H1 (cell line): ENCODE data around the gene UNC80. TPM values are rescaled to one million over a fixed set of nuclear protein-coding genes. Genes with fewer than 3 reads are reported as not detected.

Experiments used
- CTCF ChIA-PET: fragments of 300-600 bp; sonication (Branson Sonifier 250); formaldehyde crosslinking; loops from one replicate; lab custom pipeline; 2021; ENCODE audit not compliant: partially characterized antibody; lab: Charles Lee
- POLR2A ChIA-PET: fragments of 300-600 bp; sonication (Branson Sonifier 250); formaldehyde crosslinking; loops from one replicate; lab custom pipeline; 2021; ENCODE audit warnings: inconsistent platforms; ENCODE audit not compliant: partially characterized antibody; lab: Charles Lee
- DNase-seq, 2 experiments: peaks; one replicate each; pipeline versions ENCODE4 v3.0.0 to v3.0.0-alpha.2; 2010 to 2022; ENCODE audit warnings: low spot score in 2 of 2, low read depth in 1 of 2, mixed read lengths in 1 of 2
- FAIRE-seq: peaks from 2 replicates; lab custom pipeline; 2011; peaks lifted over from hg19 to GRCh38; lab: Jason Lieb, UNC
- H2AFZ ChIP-seq: 2 replicates; pipeline ENCODE4 v1.8.1; 2012; ENCODE audit warnings: low read length, inconsistent platforms
- H2AK5ac ChIP-seq: 2 replicates; pipeline ENCODE4 v1.6.1; 2013; ENCODE audit warnings: low read depth, low read length
- H2BK120ac ChIP-seq: replicated peaks from 2 replicates; pipeline ENCODE3; 2013; ENCODE audit warnings: low read depth, low read length, inconsistent platforms
- H2BK12ac ChIP-seq: 2 replicates; pipeline ENCODE4 v1.6.1; 2013; ENCODE audit warnings: low read depth, low read length
- H2BK15ac ChIP-seq: 2 replicates; pipeline ENCODE4 v1.6.1; 2013; ENCODE audit warnings: low read length
- H2BK20ac ChIP-seq: 2 replicates; pipeline ENCODE4 v1.6.1; 2013; ENCODE audit warnings: low read length
- H2BK5ac ChIP-seq: 2 replicates; pipeline ENCODE4 v1.6.1; 2013; ENCODE audit warnings: low read depth, low read length
- H3K14ac ChIP-seq: 2 replicates; pipeline ENCODE4 v1.6.1; 2013; ENCODE audit warnings: inconsistent platforms; ENCODE audit not compliant: insufficient read length
- H3K18ac ChIP-seq: 2 replicates; pipeline ENCODE4 v1.6.1; 2013; ENCODE audit warnings: low read length; ENCODE audit errors: extremely low read depth
- H3K23ac ChIP-seq: 2 replicates; pipeline ENCODE4 v1.6.1; 2013; ENCODE audit warnings: inconsistent platforms; ENCODE audit not compliant: insufficient read length
- H3K23me2 ChIP-seq: 2 replicates; pipeline ENCODE4 v1.6.1; 2013; ENCODE audit warnings: low read depth, low read length
- H3K27ac ChIP-seq: 2 replicates; pipeline ENCODE4 v1.6.1; 2011; ENCODE audit warnings: low read depth, low read length, inconsistent platforms
- H3K27me3 ChIP-seq, 4 experiments: replicated peaks in 1 of 4; 1 replicate in 1 of 4; 2 replicates in 3 of 4; pipeline versions ENCODE4 v1.6.1 to v1.8.1; 2011 to 2013; ENCODE audit warnings: low read length in 3 of 4, mild to moderate bottlenecking in 3 of 4, inconsistent platforms in 2 of 4, mixed read lengths in 2 of 4, moderate library complexity in 1 of 4; ENCODE audit not compliant: control insufficient read depth in 3 of 4, insufficient read depth in 3 of 4; ENCODE audit errors: extremely low read depth in 1 of 4
- H3K36me3 ChIP-seq, 4 experiments: 2 replicates each; pipeline versions ENCODE4 v1.6.1 to v1.8.1; 2011 to 2013; ENCODE audit warnings: mild to moderate bottlenecking in 4 of 4, low read length in 3 of 4, moderate library complexity in 2 of 4, control low read depth in 1 of 4, inconsistent platforms in 1 of 4; ENCODE audit not compliant: insufficient read depth in 4 of 4, control insufficient read depth in 2 of 4
- H3K4ac ChIP-seq: replicated peaks from 2 replicates; pipeline ENCODE3; 2013; ENCODE audit warnings: low read length, low read depth, mixed read lengths, inconsistent platforms; ENCODE audit not compliant: insufficient read length
- H3K4me1 ChIP-seq, 4 experiments: replicated peaks in 1 of 4; 1 replicate in 1 of 4; 2 replicates in 3 of 4; pipeline versions ENCODE4 v1.6.1 to v1.8.1; 2011 to 2013; ENCODE audit warnings: low read length in 3 of 4, inconsistent platforms in 2 of 4, mixed read lengths in 1 of 4; ENCODE audit not compliant: insufficient read depth in 4 of 4, control insufficient read depth in 3 of 4
- H3K4me2 ChIP-seq, 2 experiments: 2 replicates each; pipeline versions ENCODE4 v1.6.1 to v1.8.1; 2011 to 2013; ENCODE audit warnings: low read depth in 2 of 2, low read length in 2 of 2, control low read depth in 1 of 2, inconsistent platforms in 1 of 2, mild to moderate bottlenecking in 1 of 2; ENCODE audit not compliant: insufficient read depth in 1 of 2
- H3K4me3 ChIP-seq, 4 experiments: fragments of 200-600, 300-600 bp in 1 of 4; sonication (generic), shearing (Covaris generic), sonication (Bioruptor Twin) in 1 of 4; 2 replicates each; pipeline versions ENCODE4 v1.5.1 to v1.8.1; 2011 to 2016; ENCODE audit warnings: low read length in 4 of 4, low read depth in 3 of 4, control low read depth in 2 of 4, inconsistent platforms in 2 of 4, mild to moderate bottlenecking in 2 of 4, mixed read lengths in 1 of 4, moderate library complexity in 1 of 4; ENCODE audit not compliant: insufficient read depth in 2 of 4; ENCODE audit errors: extremely low read depth in 1 of 4
- H3K56ac ChIP-seq: replicated peaks from 2 replicates; pipeline ENCODE3; 2013; ENCODE audit warnings: low read depth, mild to moderate bottlenecking, mixed read lengths, low read length, inconsistent platforms; ENCODE audit not compliant: insufficient read length
- H3K79me1 ChIP-seq: 2 replicates; pipeline ENCODE4 v1.6.1; 2013; ENCODE audit warnings: low read depth, low read length, control low read depth
- H3K79me2 ChIP-seq, 2 experiments: 2 replicates each; pipeline versions ENCODE4 v1.6.1 to v1.8.1; 2012 to 2013; ENCODE audit warnings: low read length in 2 of 2, mild to moderate bottlenecking in 2 of 2, inconsistent platforms in 1 of 2; ENCODE audit not compliant: insufficient read depth in 2 of 2, control insufficient read depth in 1 of 2
- H3K9ac ChIP-seq, 4 experiments: replicated peaks in 1 of 4; 1 replicate in 1 of 4; 2 replicates in 3 of 4; pipeline versions ENCODE4 v1.6.1 to v1.8.1; 2011 to 2013; ENCODE audit warnings: low read depth in 3 of 4, low read length in 3 of 4, control low read depth in 2 of 4, mild to moderate bottlenecking in 2 of 4, moderate library complexity in 2 of 4, inconsistent platforms in 1 of 4; ENCODE audit errors: extremely low read depth in 1 of 4
- H3K9me3 ChIP-seq, 2 experiments: 2 replicates each; pipeline versions ENCODE4 v1.6.1 to v1.8.1; 2012 to 2013; ENCODE audit warnings: mild to moderate bottlenecking in 2 of 2, moderate library complexity in 2 of 2, control low read depth in 1 of 2, inconsistent platforms in 1 of 2, low read depth in 1 of 2, low read length in 1 of 2, mixed read lengths in 1 of 2; ENCODE audit not compliant: insufficient read depth in 2 of 2
- H4K20me1 ChIP-seq, 2 experiments: replicated peaks in 1 of 2; 2 replicates each; pipeline versions ENCODE3 to v1.8.1; 2011 to 2013; ENCODE audit warnings: inconsistent platforms in 2 of 2, low read length in 2 of 2, mild to moderate bottlenecking in 1 of 2; ENCODE audit not compliant: insufficient read depth in 2 of 2, control insufficient read depth in 1 of 2
- H4K5ac ChIP-seq: 2 replicates; pipeline ENCODE4 v1.6.1; 2013; ENCODE audit warnings: low read length, low read depth, mixed read lengths, inconsistent platforms; ENCODE audit not compliant: insufficient read length
- H4K8ac ChIP-seq: 2 replicates; pipeline ENCODE4 v1.8.0; 2013; ENCODE audit warnings: mild to moderate bottlenecking, moderate library complexity, low read length, inconsistent platforms; ENCODE audit not compliant: insufficient read depth; ENCODE audit errors: extremely low read depth
- H4K91ac ChIP-seq: replicated peaks from 2 replicates; pipeline ENCODE3; 2013; ENCODE audit warnings: low read length, mixed read lengths, inconsistent platforms; ENCODE audit not compliant: insufficient read length
- BACH1 ChIP-seq: IDR thresholded peaks from 2 replicates; pipeline ENCODE4 v1.6.1; 2012; ENCODE audit warnings: low read length, improper control_type of control experiment
- BCL11A ChIP-seq, 2 experiments: IDR thresholded peaks; one replicate each; pipeline ENCODE4 v1.6.1; 2011; ENCODE audit warnings: low read depth in 2 of 2, low read length in 2 of 2, mild to moderate bottlenecking in 2 of 2
- BRCA1 ChIP-seq: IDR thresholded peaks from 2 replicates; pipeline ENCODE4 v1.6.1; 2012; ENCODE audit warnings: low read depth, low read length, improper control_type of control experiment
- CHD2 ChIP-seq: IDR thresholded peaks from 2 replicates; pipeline ENCODE4 v1.6.1; 2012; ENCODE audit warnings: low read length, improper control_type of control experiment
- E2F6 ChIP-seq: IDR thresholded peaks from 2 replicates; pipeline ENCODE4 v1.6.1; 2012; ENCODE audit warnings: inconsistent platforms
- JUND ChIP-seq: IDR thresholded peaks from 2 replicates; pipeline ENCODE4 v1.6.1; 2011; ENCODE audit warnings: mild to moderate bottlenecking, improper control_type of control experiment, low read length
- KDM5A ChIP-seq: fragments of 200-600 bp; IDR thresholded peaks from 2 replicates; pipeline ENCODE4 v1.7.1; 2012; ENCODE audit warnings: mild to moderate bottlenecking, low read length, inconsistent platforms, mixed read lengths
- SP4 ChIP-seq: IDR thresholded peaks from 2 replicates; pipeline ENCODE4 v1.6.1; 2012; ENCODE audit warnings: low read length, inconsistent platforms
- WGBS, 2 experiments: shearing (Covaris generic) in 1 of 2; methylation state at CpG; one replicate each; pipeline versions ENCODE4 v1.1.6 to v1.1.7; 2013 to 2015; ENCODE audit warnings: low lambda C conversion rate in 2 of 2, mixed read lengths in 2 of 2, inconsistent platforms in 1 of 2, low coverage in 1 of 2, missing lambda C conversion rate in 1 of 2; ENCODE audit not compliant: insufficient replicate concordance in 2 of 2, insufficient coverage in 1 of 2, insufficient read length in 1 of 2; ENCODE audit errors: extremely low coverage in 1 of 2, missing lambda C conversion rate in 1 of 2; 5-methylcytosine and 5-hydroxymethylcytosine counted together
- polyA plus RNA-seq, 7 experiments: library from polyadenylated mRNA; depleted of rRNA in 3 of 7; stranded (reverse) in 5 of 7; unstranded in 2 of 7; fragments of >200 nt in 5 of 7; fragments of 200-250 nt in 2 of 7; gene quantifications; 1 replicate in 5 of 7; 2 replicates in 1 of 7; 4 replicates in 1 of 7; pipeline versions ENCODE4 v1.2.1 to v1.2.3, GENCODE V29; 2011 to 2013; ENCODE audit warnings: missing spikeins in 2 of 7, mixed read lengths in 2 of 7
- total RNA-seq: library from RNA; stranded (reverse); fragmentation: NEBNext Ultra II Directional; extraction: Animal tissue kit (Norgen Biotek cat#: 25700); gene quantifications from 2 replicates; pipeline ENCODE4 v1.2.1, GENCODE V29; 2021

UNC80 gene
- total and polyA plus RNA-seq, 2 of the 8 experiments (the other 6 are each of a cell fraction or from before 2014, with no cell fraction given) = 0.53 to 0.56 TPM

DNA sequence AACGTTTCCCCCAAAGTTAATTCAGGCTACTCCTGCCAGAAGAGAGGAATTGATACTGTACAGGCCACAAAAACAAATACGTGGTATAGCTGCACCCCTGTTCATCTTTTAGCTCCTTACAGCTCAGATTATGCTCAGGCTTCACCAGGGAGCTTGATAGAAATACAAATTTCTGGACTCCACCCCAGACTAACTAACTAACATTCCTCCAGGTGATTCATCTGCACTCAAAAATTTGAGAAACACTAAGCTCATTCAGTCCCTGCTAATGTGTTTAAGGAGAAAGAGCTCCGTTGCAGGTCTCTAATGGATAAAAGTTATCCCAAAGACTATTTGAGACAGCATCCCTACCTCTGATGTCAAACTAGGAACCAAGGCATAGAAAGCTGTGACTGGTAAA, 36.8 kb upstream of the UNC80 start:
- Histone ChIP-seq H2BK20ac (no peak overlapping the region), H2AK5ac (no peak overlapping the region), H3K9ac (no peak overlapping the region), H3K23me2 (no peaks in the 10 kb centered on the region), H2BK12ac (no peak overlapping the region), H2AFZ (no peak overlapping the region), H3K23ac (no peak overlapping the region), H3K79me2 (no peaks in the 10 kb centered on the region), H2BK5ac (no peak overlapping the region), H3K9me3 (no peaks in the 10 kb centered on the region), H3K56ac (no peak overlapping the region), H4K91ac (no peak overlapping the region), H2BK15ac (no peak overlapping the region), H3K14ac (no peak overlapping the region), H3K4me2 (no peak overlapping the region), H3K27me3 (no peaks in the 10 kb centered on the region), H4K5ac (no peak overlapping the region), H4K8ac (no peak overlapping the region), H3K18ac (no peak overlapping the region), H3K36me3 (no peaks in the 10 kb centered on the region), H3K79me1 (no peaks in the 10 kb centered on the region), H3K4me1 (peaks cover 0 to 5% (median 0%) of the 10 kb centered on the region in 4 experiments; a peak in 1 of 7 replicates), H4K20me1 (no peaks in the 10 kb centered on the region), H3K4me3 (no peak overlapping the region), H3K4ac (no peak overlapping the region), H3K27ac (no peak overlapping the region), H2BK120ac (no peak overlapping the region)
- DNase-seq = no peak
- POLR2A ChIA-PET = no interaction called here
- FAIRE-seq = no peak
- CTCF ChIA-PET = interaction anchor here (0.9 to 2.9 kb wide), 5 partner anchors 10 to 464 kb away, joined by 3 to 9 read pairs (median 5); no protein-coding TSS in a partner anchor
- 76% methylated on average over 3 of the region's 3 CpGs; no CpG with 5 or more reads in 1 of the 2 experiments for WGBS, 2 experiments
- no peak for TF ChIP-seq BRCA1
- TF ChIP-seq E2F6 = no peak
- TF ChIP-seq BCL11A (IDR thresholded peaks at IDR 0.05; ENCODE audit: low read depth in 2 of 2, low read length in 2 of 2) = no peak
- no peak for TF ChIP-seq BACH1
- no peak for TF ChIP-seq JUND
- no peak for TF ChIP-seq CHD2
- no peak for TF ChIP-seq SP4
- no peak for TF ChIP-seq KDM5A
